Neural cell (in vitro differentiated cells): ENCODE results near the gene OGDH.

Experiments
- EP300 ChIP-seq: fragments of 450-650 bp; conservative IDR thresholded peaks from 2 replicates; pipeline ENCODE4 v1.6.1; 2014; ENCODE audit warnings: antibody characterized with exemption, mild to moderate bottlenecking, moderate library complexity; ENCODE audit not compliant: poor library complexity, severe bottlenecking
- EZH2 ChIP-seq: fragments of 200-600, 300-800 bp; shearing (Covaris generic), sonication (generic); IDR thresholded peaks from 2 replicates; pipeline ENCODE4 v1.6.1; 2014; ENCODE audit warnings: antibody characterized with exemption, low read length, borderline replicate concordance, mild to moderate bottlenecking; ENCODE audit not compliant: insufficient read depth, poor library complexity, severe bottlenecking
- MXI1 ChIP-seq: fragments of 450-650 bp; conservative IDR thresholded peaks from 2 replicates; pipeline ENCODE4 v1.6.1; 2014; ENCODE audit warnings: antibody characterized with exemption, mild to moderate bottlenecking; ENCODE audit not compliant: poor library complexity, severe bottlenecking
- POLR2AphosphoS5 ChIP-seq: IDR thresholded peaks from 2 replicates; pipeline ENCODE4 v1.6.1; 2012
- RAD21 ChIP-seq: fragments of 450-650 bp; conservative IDR thresholded peaks from 2 replicates; pipeline ENCODE4 v1.6.1; 2014; ENCODE audit warnings: antibody characterized with exemption, mild to moderate bottlenecking, moderate library complexity
- TF ChIP-seq, protein P1 (sequence below): fragments of 450-650 bp; IDR thresholded peaks from 2 replicates; pipeline ENCODE4 v1.5.1; 2014; ENCODE audit warnings: antibody characterized with exemption, mild to moderate bottlenecking, moderate library complexity; ENCODE audit not compliant: poor library complexity, severe bottlenecking
- TF ChIP-seq, protein P2 (sequence below): IDR thresholded peaks from 2 replicates; pipeline ENCODE4 v1.6.1; 2012; ENCODE audit warnings: borderline replicate concordance

DNA sequence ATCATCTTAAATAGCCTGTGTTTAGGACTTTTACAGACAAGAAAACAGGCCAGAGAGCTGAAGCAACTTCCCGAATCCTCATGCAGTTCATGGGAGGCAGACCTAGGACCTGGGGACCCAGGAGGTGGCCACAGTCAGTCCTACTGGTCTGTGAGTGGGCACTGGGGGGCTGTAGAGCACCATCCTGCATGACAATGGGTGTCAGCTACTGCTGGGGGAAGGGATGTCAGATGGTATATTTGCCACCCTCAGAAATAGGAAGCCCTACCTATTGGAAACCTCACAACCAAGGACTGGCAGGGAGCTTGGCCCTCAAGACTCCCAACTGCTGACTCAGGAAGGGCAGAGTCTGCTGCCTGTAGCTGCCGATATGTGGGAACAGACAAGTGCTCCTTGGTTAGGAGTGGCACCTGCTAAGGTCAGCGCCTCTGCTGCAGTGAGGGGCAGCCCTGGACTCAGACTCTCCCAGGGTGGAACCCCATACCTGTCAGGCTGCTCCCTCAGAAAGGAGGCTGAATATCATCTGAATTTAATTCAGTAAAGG, 29.7 kb downstream of the OGDH start:
- TF ChIP-seq, protein P1, sequence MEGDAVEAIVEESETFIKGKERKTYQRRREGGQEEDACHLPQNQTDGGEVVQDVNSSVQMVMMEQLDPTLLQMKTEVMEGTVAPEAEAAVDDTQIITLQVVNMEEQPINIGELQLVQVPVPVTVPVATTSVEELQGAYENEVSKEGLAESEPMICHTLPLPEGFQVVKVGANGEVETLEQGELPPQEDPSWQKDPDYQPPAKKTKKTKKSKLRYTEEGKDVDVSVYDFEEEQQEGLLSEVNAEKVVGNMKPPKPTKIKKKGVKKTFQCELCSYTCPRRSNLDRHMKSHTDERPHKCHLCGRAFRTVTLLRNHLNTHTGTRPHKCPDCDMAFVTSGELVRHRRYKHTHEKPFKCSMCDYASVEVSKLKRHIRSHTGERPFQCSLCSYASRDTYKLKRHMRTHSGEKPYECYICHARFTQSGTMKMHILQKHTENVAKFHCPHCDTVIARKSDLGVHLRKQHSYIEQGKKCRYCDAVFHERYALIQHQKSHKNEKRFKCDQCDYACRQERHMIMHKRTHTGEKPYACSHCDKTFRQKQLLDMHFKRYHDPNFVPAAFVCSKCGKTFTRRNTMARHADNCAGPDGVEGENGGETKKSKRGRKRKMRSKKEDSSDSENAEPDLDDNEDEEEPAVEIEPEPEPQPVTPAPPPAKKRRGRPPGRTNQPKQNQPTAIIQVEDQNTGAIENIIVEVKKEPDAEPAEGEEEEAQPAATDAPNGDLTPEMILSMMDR = no peak
- TF ChIP-seq, protein P2, sequence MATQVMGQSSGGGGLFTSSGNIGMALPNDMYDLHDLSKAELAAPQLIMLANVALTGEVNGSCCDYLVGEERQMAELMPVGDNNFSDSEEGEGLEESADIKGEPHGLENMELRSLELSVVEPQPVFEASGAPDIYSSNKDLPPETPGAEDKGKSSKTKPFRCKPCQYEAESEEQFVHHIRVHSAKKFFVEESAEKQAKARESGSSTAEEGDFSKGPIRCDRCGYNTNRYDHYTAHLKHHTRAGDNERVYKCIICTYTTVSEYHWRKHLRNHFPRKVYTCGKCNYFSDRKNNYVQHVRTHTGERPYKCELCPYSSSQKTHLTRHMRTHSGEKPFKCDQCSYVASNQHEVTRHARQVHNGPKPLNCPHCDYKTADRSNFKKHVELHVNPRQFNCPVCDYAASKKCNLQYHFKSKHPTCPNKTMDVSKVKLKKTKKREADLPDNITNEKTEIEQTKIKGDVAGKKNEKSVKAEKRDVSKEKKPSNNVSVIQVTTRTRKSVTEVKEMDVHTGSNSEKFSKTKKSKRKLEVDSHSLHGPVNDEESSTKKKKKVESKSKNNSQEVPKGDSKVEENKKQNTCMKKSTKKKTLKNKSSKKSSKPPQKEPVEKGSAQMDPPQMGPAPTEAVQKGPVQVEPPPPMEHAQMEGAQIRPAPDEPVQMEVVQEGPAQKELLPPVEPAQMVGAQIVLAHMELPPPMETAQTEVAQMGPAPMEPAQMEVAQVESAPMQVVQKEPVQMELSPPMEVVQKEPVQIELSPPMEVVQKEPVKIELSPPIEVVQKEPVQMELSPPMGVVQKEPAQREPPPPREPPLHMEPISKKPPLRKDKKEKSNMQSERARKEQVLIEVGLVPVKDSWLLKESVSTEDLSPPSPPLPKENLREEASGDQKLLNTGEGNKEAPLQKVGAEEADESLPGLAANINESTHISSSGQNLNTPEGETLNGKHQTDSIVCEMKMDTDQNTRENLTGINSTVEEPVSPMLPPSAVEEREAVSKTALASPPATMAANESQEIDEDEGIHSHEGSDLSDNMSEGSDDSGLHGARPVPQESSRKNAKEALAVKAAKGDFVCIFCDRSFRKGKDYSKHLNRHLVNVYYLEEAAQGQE = no peak
- TF ChIP-seq EZH2 (no peak), EP300 (no peak), MXI1 (no peak), POLR2AphosphoS5 (no peak), RAD21 (no peak)
